GM15510 (cell line): ENCODE data around the gene PNMA8C.

Experiments
- POLR2A ChIP-seq: IDR thresholded peaks from 3 replicates; pipeline ENCODE4 v1.6.1; 2011; ENCODE audit warnings: borderline replicate concordance; ENCODE audit not compliant: insufficient read length; ENCODE audit errors: extremely low read depth

PNMA8C gene

GRCh38 chr19:46426506-46427162 is 2.1 kb downstream of the PNMA8C start:
- TF ChIP-seq POLR2A = no peak

- no peak for TF ChIP-seq POLR2A
Observed at GRCh38 chr19:46426035-46426505, 2.7 kb downstream of the PNMA8C start.

- no peak for TF ChIP-seq POLR2A
Observed at GRCh38 chr19:46423188-46423587, 5.5 kb downstream of the PNMA8C start.

- no peak for TF ChIP-seq POLR2A
Observed at GRCh38 chr19:46422344-46422743, 6.4 kb downstream of the PNMA8C start.

GRCh38 chr19:46420056-46420455 is 8.7 kb downstream of the PNMA8C start:
- no peak for TF ChIP-seq POLR2A

- TF ChIP-seq POLR2A = no peak
Observed at GRCh38 chr19:46413262-46414031, 15.3 kb downstream of the PNMA8C start, which contains the start of gene CCDC8. Gene CCDC8, minus strand, starts transcription at chr19:46413564. Its CDS starts 754 bp downstream, at chr19:46412810.

- no peak for TF ChIP-seq POLR2A
Observed at GRCh38 chr19:46412650-46413261, 16.0 kb downstream of the PNMA8C start.

GRCh38 chr19:46411925-46412649 is 16.6 kb downstream of the PNMA8C start:
- no peak for TF ChIP-seq POLR2A

GRCh38 chr19:46411088-46411924 is 17.4 kb downstream of the PNMA8C start:
- TF ChIP-seq POLR2A = no peak

- TF ChIP-seq POLR2A = no peak
Observed at GRCh38 chr19:46410205-46411087, 18.3 kb downstream of the PNMA8C start.

GRCh38 chr19:46409191-46409590 is 19.5 kb downstream of the PNMA8C start:
- TF ChIP-seq POLR2A = no peak

- TF ChIP-seq POLR2A = no peak
Observed at GRCh38 chr19:46408664-46409039, 20.1 kb downstream of the PNMA8C start.
